Activated T-helper 17 cell treated with anti-CD3 and anti-CD28 coated beads, Interleukin-2, amount 50 U/mL, for 72 hours (primary cell): ENCODE measurements around the gene MAPK6. TPM values are rescaled to one million over a fixed set of nuclear protein-coding genes. Genes with fewer than 3 reads are reported as not detected.

ENCODE experiments used
- ATAC-seq: fragments of 150-1000 bp; cut with Tn5 transposase; replicated peaks from 2 replicates; pipeline ENCODE4 v1.10.0; 2021; ENCODE audit warnings: mild to moderate bottlenecking, moderate library complexity
- H3K27ac Mint-ChIP-seq: one replicate; pipeline ENCODE4 v1.8.0; 2022; ENCODE audit warnings: mixed read lengths
- H3K27me3 Mint-ChIP-seq: one replicate; pipeline ENCODE4 v1.8.0; 2022; ENCODE audit warnings: mixed read lengths
- H3K36me3 Mint-ChIP-seq: one replicate; pipeline ENCODE4 v1.8.0; 2022; ENCODE audit warnings: low read depth, mild to moderate bottlenecking, mixed read lengths
- H3K4me1 Mint-ChIP-seq: one replicate; pipeline ENCODE4 v1.8.0; 2022; ENCODE audit warnings: mixed read lengths
- H3K4me3 Mint-ChIP-seq: one replicate; pipeline ENCODE4 v1.8.0; 2022; ENCODE audit warnings: mild to moderate bottlenecking, mixed read lengths
- H3K9me3 Mint-ChIP-seq: one replicate; pipeline ENCODE4 v1.8.0; 2022; ENCODE audit warnings: mixed read lengths
- total RNA-seq, 2 donors: library from RNA; stranded (reverse); gene quantifications; one replicate each; pipeline ENCODE4 v1.2.3, GENCODE V29; 2022

The MAPK6 gene
- total RNA-seq, 2 donors from 2014 or later, result 36.5 to 62.3 TPM

- Mint-ChIP-seq H3K27ac (peak overlapping the region; percentile 85), H3K4me3 (peak overlapping the region; percentile 64), H3K9me3 (no peaks in the 10 kb centered on the region), H3K4me1 (peaks cover 21% of the 10 kb centered on the region), H3K36me3 (no peaks in the 10 kb centered on the region), H3K27me3 (no peaks in the 10 kb centered on the region)
- ATAC-seq, result no peak
Observed at GRCh38 chr15:52004806-52005205, 14.2 kb upstream of the MAPK6 start.

- peak overlapping the region; percentile 85 for H3K27ac Mint-ChIP-seq
- peak; percentile 94 for ATAC-seq
- H3K36me3 Mint-ChIP-seq, result no peaks in the 10 kb centered on the region
- no peaks in the 10 kb centered on the region for H3K9me3 Mint-ChIP-seq
- no peaks in the 10 kb centered on the region for H3K27me3 Mint-ChIP-seq
- H3K4me3 Mint-ChIP-seq, result peak overlapping the region; percentile 64
- peaks cover 26% of the 10 kb centered on the region for H3K4me1 Mint-ChIP-seq
Observed at GRCh38 chr15:52005748-52006701, 13.0 kb upstream of the MAPK6 start.

- peak overlapping the region; percentile 85 for H3K27ac Mint-ChIP-seq
- no peaks in the 10 kb centered on the region for H3K9me3 Mint-ChIP-seq
- peak; percentile 5 for ATAC-seq
- H3K36me3 Mint-ChIP-seq, result no peaks in the 10 kb centered on the region
- H3K27me3 Mint-ChIP-seq, result no peaks in the 10 kb centered on the region
- peak overlapping the region; percentile 64 for H3K4me3 Mint-ChIP-seq
- H3K4me1 Mint-ChIP-seq, result peaks cover 32% of the 10 kb centered on the region
Observed at GRCh38 chr15:52006702-52007340, 12.2 kb upstream of the MAPK6 start.

GRCh38 chr15:52008359-52008697, 10.7 kb upstream of the MAPK6 start:
- H3K36me3 Mint-ChIP-seq, result no peaks in the 10 kb centered on the region
- peak overlapping the region; percentile 82 for H3K27ac Mint-ChIP-seq
- H3K9me3 Mint-ChIP-seq, result no peaks in the 10 kb centered on the region
- peaks cover 44% of the 10 kb centered on the region for H3K4me1 Mint-ChIP-seq
- ATAC-seq, result no peak
- no peaks in the 10 kb centered on the region for H3K27me3 Mint-ChIP-seq
- H3K4me3 Mint-ChIP-seq, result peak overlapping the region; percentile 58

GRCh38 chr15:52008698-52009434, 10.2 kb upstream of the MAPK6 start:
- Mint-ChIP-seq H3K4me1 (peaks cover 49% of the 10 kb centered on the region), H3K27ac (peak overlapping the region; percentile 82), H3K36me3 (no peaks in the 10 kb centered on the region), H3K9me3 (no peaks in the 10 kb centered on the region), H3K27me3 (no peaks in the 10 kb centered on the region), H3K4me3 (peak overlapping the region; percentile 58)
- ATAC-seq, result no peak

GRCh38 chr15:52010633-52011595, 8.1 kb upstream of the MAPK6 start:
- peak; percentile 46 for ATAC-seq
- no peaks in the 10 kb centered on the region for H3K9me3 Mint-ChIP-seq
- peak overlapping the region; percentile 64 for H3K4me3 Mint-ChIP-seq
- H3K36me3 Mint-ChIP-seq, result no peaks in the 10 kb centered on the region
- H3K27me3 Mint-ChIP-seq, result no peaks in the 10 kb centered on the region
- H3K4me1 Mint-ChIP-seq, result peaks cover 45% of the 10 kb centered on the region
- peak overlapping the region; percentile 48 for H3K27ac Mint-ChIP-seq

- H3K36me3 Mint-ChIP-seq, result no peaks in the 10 kb centered on the region
- no peaks in the 10 kb centered on the region for H3K27me3 Mint-ChIP-seq
- no peaks in the 10 kb centered on the region for H3K9me3 Mint-ChIP-seq
- ATAC-seq, result no peak
- no peak overlapping the region for H3K27ac Mint-ChIP-seq
- H3K4me3 Mint-ChIP-seq, result peak overlapping the region; percentile 64
- peaks cover 44% of the 10 kb centered on the region for H3K4me1 Mint-ChIP-seq
Observed at GRCh38 chr15:52011711-52012144, 7.3 kb upstream of the MAPK6 start.

GRCh38 chr15:52012210-52012609, 6.8 kb upstream of the MAPK6 start:
- Mint-ChIP-seq H3K36me3 (no peaks in the 10 kb centered on the region), H3K4me1 (peaks cover 44% of the 10 kb centered on the region), H3K4me3 (no peak overlapping the region), H3K27ac (no peak overlapping the region), H3K27me3 (no peaks in the 10 kb centered on the region), H3K9me3 (no peaks in the 10 kb centered on the region)
- no peak for ATAC-seq

GRCh38 chr15:52013151-52013791, 5.7 kb upstream of the MAPK6 start:
- H3K27ac Mint-ChIP-seq, result peak overlapping the region; percentile 89
- no peaks in the 10 kb centered on the region for H3K9me3 Mint-ChIP-seq
- H3K4me3 Mint-ChIP-seq, result peak overlapping the region; percentile 67
- H3K4me1 Mint-ChIP-seq, result peaks cover 40% of the 10 kb centered on the region
- peak; percentile 81 for ATAC-seq
- H3K36me3 Mint-ChIP-seq, result no peaks in the 10 kb centered on the region
- H3K27me3 Mint-ChIP-seq, result no peaks in the 10 kb centered on the region

- Mint-ChIP-seq H3K4me1 (peaks cover 38% of the 10 kb centered on the region), H3K4me3 (no peak overlapping the region), H3K9me3 (no peaks in the 10 kb centered on the region), H3K27me3 (no peaks in the 10 kb centered on the region), H3K36me3 (peaks cover 7% of the 10 kb centered on the region), H3K27ac (no peak overlapping the region)
- ATAC-seq, result no peak
Observed at GRCh38 chr15:52014616-52015015, 4.4 kb upstream of the MAPK6 start.

GRCh38 chr15:52016316-52016715, 2.7 kb upstream of the MAPK6 start:
- Mint-ChIP-seq H3K4me3 (no peak overlapping the region), H3K27me3 (no peaks in the 10 kb centered on the region), H3K36me3 (peaks cover 24% of the 10 kb centered on the region), H3K4me1 (peaks cover 32% of the 10 kb centered on the region), H3K27ac (no peak overlapping the region), H3K9me3 (no peaks in the 10 kb centered on the region)
- no peak for ATAC-seq

- H3K27ac Mint-ChIP-seq, result peak overlapping the region; percentile 99
- H3K4me3 Mint-ChIP-seq, result peak overlapping the region; percentile 99
- no peaks in the 10 kb centered on the region for H3K27me3 Mint-ChIP-seq
- no peaks in the 10 kb centered on the region for H3K9me3 Mint-ChIP-seq
- peaks cover 26% of the 10 kb centered on the region for H3K36me3 Mint-ChIP-seq
- peaks cover 25% of the 10 kb centered on the region for H3K4me1 Mint-ChIP-seq
- ATAC-seq, result no peak
Observed at GRCh38 chr15:52018244-52018643, 775 bp upstream of the MAPK6 start.
